HepG2 (cell line): Measurements from ENCODE around the gene RARG. TPM values are rescaled to one million over a fixed set of nuclear protein-coding genes. Genes with fewer than 3 reads are reported as not detected.

Experiments used
- CENPBD1 ChIP-seq: sonication (generic); formaldehyde crosslinking; IDR thresholded peaks from 2 replicates; pipeline ENCODE4 v1.8.0; 2022; ENCODE audit warnings: missing genetic modification reagents, low read depth, mild to moderate bottlenecking, borderline replicate concordance
- CENPX ChIP-seq: sonication (generic); formaldehyde crosslinking; IDR thresholded peaks from 2 replicates; pipeline ENCODE4 v1.9.0; 2021; ENCODE audit warnings: mild to moderate bottlenecking, missing genetic modification reagents, moderate library complexity
- CREM ChIP-seq, 2 experiments: sonication (generic) in 1 of 2; formaldehyde crosslinking in 1 of 2; IDR thresholded peaks; 2 replicates each; pipeline versions ENCODE4 v1.4.0 to v1.6.1; 2016 to 2020; ENCODE audit warnings: antibody characterized with exemption in 1 of 2, mild to moderate bottlenecking in 1 of 2, missing genetic modification reagents in 1 of 2
- DMAP1 ChIP-seq: IDR thresholded peaks from 2 replicates; pipeline ENCODE4 v1.6.1; 2016
- E2F1 ChIP-seq: sonication (generic); formaldehyde crosslinking; IDR thresholded peaks from 2 replicates; pipeline ENCODE4 v1.5.0; 2020; ENCODE audit warnings: missing genetic modification reagents
- ETV5 ChIP-seq: IDR thresholded peaks from 2 replicates; pipeline ENCODE4 v1.6.1; 2018; ENCODE audit warnings: missing biosample characterization, missing genetic modification reagents, inconsistent platforms, borderline replicate concordance
- FIP1L1 ChIP-seq: fragments of 200-400 bp; formaldehyde crosslinking; IDR thresholded peaks from 2 replicates; pipeline ENCODE4 v1.6.1; 2018; ENCODE audit warnings: low read depth, mild to moderate bottlenecking, low read length, moderate library complexity, borderline replicate concordance; ENCODE audit not compliant: insufficient read depth
- FOXJ3 ChIP-seq: sonication (generic); formaldehyde crosslinking; IDR thresholded peaks from 2 replicates; pipeline ENCODE4 v1.4.0; 2020; ENCODE audit warnings: missing genetic modification reagents, mild to moderate bottlenecking, borderline replicate concordance
- GLI4 ChIP-seq: sonication (generic); formaldehyde crosslinking; IDR thresholded peaks from 2 replicates; pipeline ENCODE4 v1.5.1; 2020; ENCODE audit warnings: missing genetic modification reagents, mild to moderate bottlenecking, moderate library complexity, borderline replicate concordance
- ISL2 ChIP-seq: sonication (generic); formaldehyde crosslinking; IDR thresholded peaks from 2 replicates; pipeline ENCODE4 v1.5.0; 2020; ENCODE audit warnings: missing genetic modification reagents
- LBX2 ChIP-seq: sonication (generic); formaldehyde crosslinking; IDR thresholded peaks from 2 replicates; pipeline ENCODE4 v1.5.0; 2020; ENCODE audit warnings: missing genetic modification reagents, mild to moderate bottlenecking, borderline replicate concordance
- MXD4 ChIP-seq: IDR thresholded peaks from 2 replicates; pipeline ENCODE4 v1.6.1; 2016; ENCODE audit warnings: mild to moderate bottlenecking, missing biosample characterization, missing genetic modification reagents
- POLR2AphosphoS5 ChIP-seq: IDR thresholded peaks from 2 replicates; pipeline ENCODE4 v1.6.1; 2012; ENCODE audit warnings: low read depth, low read length
- PRDM4 ChIP-seq: sonication (generic); formaldehyde crosslinking; IDR thresholded peaks from 2 replicates; pipeline ENCODE4 v1.9.0; 2021; ENCODE audit warnings: missing genetic modification reagents, borderline replicate concordance
- RFXAP ChIP-seq: sonication (generic); formaldehyde crosslinking; IDR thresholded peaks from 2 replicates; pipeline ENCODE4 v1.4.0; 2020; ENCODE audit warnings: missing genetic modification reagents, borderline replicate concordance
- SKI ChIP-seq: fragments of 450-650 bp; IDR thresholded peaks from one replicate; pipeline ENCODE4 v1.6.1; 2018; ENCODE audit warnings: mild to moderate bottlenecking; ENCODE audit not compliant: partially characterized antibody
- TARDBP ChIP-seq: sonication (generic); formaldehyde crosslinking; IDR thresholded peaks from 2 replicates; pipeline ENCODE4 v1.8.0; 2022; ENCODE audit warnings: mild to moderate bottlenecking, missing genetic modification reagents
- TCF7 ChIP-seq: sonication (generic); IDR thresholded peaks from 2 replicates; pipeline ENCODE4 v1.6.1; 2016; ENCODE audit warnings: antibody characterized with exemption, low read depth
- YEATS4 ChIP-seq: sonication (generic); formaldehyde crosslinking; IDR thresholded peaks from 2 replicates; pipeline ENCODE4 v1.4.0; 2020; ENCODE audit warnings: missing genetic modification reagents, borderline replicate concordance
- ZNF329 ChIP-seq: sonication (generic); formaldehyde crosslinking; IDR thresholded peaks from 2 replicates; pipeline ENCODE4 v1.9.0; 2021; ENCODE audit warnings: low read depth, mild to moderate bottlenecking, missing genetic modification reagents
- ZNF674 ChIP-seq: sonication (generic); formaldehyde crosslinking; IDR thresholded peaks from 2 replicates; pipeline ENCODE4 v1.5.0; 2020; ENCODE audit warnings: low read depth, mild to moderate bottlenecking, missing genetic modification reagents
- ZNF761 ChIP-seq: sonication (generic); formaldehyde crosslinking; conservative IDR thresholded peaks from 2 replicates; pipeline ENCODE4 v1.4.0; 2020; ENCODE audit warnings: mild to moderate bottlenecking, missing genetic modification reagents
- ZNF790 ChIP-seq: sonication (generic); formaldehyde crosslinking; IDR thresholded peaks from 2 replicates; pipeline ENCODE4 v1.8.0; 2022; ENCODE audit warnings: missing genetic modification reagents, mild to moderate bottlenecking, borderline replicate concordance
- ZSCAN20 ChIP-seq: sonication (generic); formaldehyde crosslinking; IDR thresholded peaks from 2 replicates; pipeline ENCODE4 v1.4.0; 2020; ENCODE audit warnings: missing genetic modification reagents, mild to moderate bottlenecking, borderline replicate concordance
- polyA plus RNA-seq, 8 experiments: library from polyadenylated mRNA; depleted of rRNA in 3 of 8; stranded (reverse) in 7 of 8; unstranded in 1 of 8; fragments of >200 nt; fragmentation: Illumina TruSeq in 4 of 8; extraction: Trizol in 4 of 8; gene quantifications; 2 replicates each; pipeline versions ENCODE4 v1.2.1 to v1.2.3, GENCODE V29; 2011 to 2016; ENCODE audit warnings: low read depth in 4 of 8, missing spikeins in 1 of 8, mixed read lengths in 1 of 8; ENCODE audit not compliant: insufficient read depth in 1 of 8
- total RNA-seq, 5 experiments: library from RNA; depleted of rRNA; stranded (reverse); fragments of >200 nt; fragmentation: Illumina TruSeq; extraction: Trizol; gene quantifications; 2 replicates each; pipeline ENCODE4 v1.2.3, GENCODE V29; 2016; ENCODE audit warnings: low read depth in 1 of 5

RARG gene
- total and polyA plus RNA-seq, 2 of the 13 experiments (the other 11 are each of a cell fraction or from before 2014, with no cell fraction given): 0.77 to 1.5 TPM

- TF ChIP-seq LBX2 (no peak), E2F1 (CRISPR knock-in tag) (no peak), CREM (IDR thresholded peaks at IDR 0.05) (no peak), CREM (CRISPR knock-in tag; IDR thresholded peaks at IDR 0.05) (no peak), YEATS4 (peak; percentile 56; the same call in 1 of the 2 replicates), GLI4 (CRISPR knock-in tag) (no peak), DMAP1 (CRISPR knock-in tag) (peak; percentile 31; the same call in 1 of the 2 replicates), TCF7 (no peak), ZNF329 (peak; percentile 81; the same call in 1 of the 2 replicates), ZNF790 (CRISPR knock-in tag) (no peak), PRDM4 (CRISPR knock-in tag) (no peak), ISL2 (CRISPR knock-in tag) (no peak), SKI (no peak), TARDBP (CRISPR knock-in tag) (no peak), CENPBD1 (CRISPR knock-in tag) (no peak), MXD4 (CRISPR knock-in tag) (no peak), ZNF674 (CRISPR knock-in tag) (no peak), RFXAP (no peak; the same call in 1 of the 2 replicates), ZNF761 (CRISPR knock-in tag) (no peak), FIP1L1 (no peak), ETV5 (CRISPR knock-in tag) (no peak), CENPX (CRISPR knock-in tag) (no peak), FOXJ3 (CRISPR knock-in tag) (no peak), ZSCAN20 (CRISPR knock-in tag) (peak; percentile 23; the same call in 1 of the 2 replicates), POLR2AphosphoS5 (no peak)
Observed at GRCh38 chr12:53180931-53181645, 50.9 kb downstream of the RARG start (continued).
